GM21786 (cell line): ENCODE results near the gene CBX2.
"Not testable (repeated sequence)": the region's sequence is repeated elsewhere in the genome, so short reads cannot be mapped to it uniquely, and the experiment has no call there.

Experiments
- ATAC-seq: cut with Tn5 transposase; IDR thresholded peaks from one replicate; pipeline ENCODE4 v1.9.1; 2021; ENCODE audit not compliant: unreplicated experiment

Gene CBX2

GRCh38 chr17:79742951-79743476 is 34.9 kb upstream of the CBX2 start:
- ATAC-seq: no peak

DNA sequence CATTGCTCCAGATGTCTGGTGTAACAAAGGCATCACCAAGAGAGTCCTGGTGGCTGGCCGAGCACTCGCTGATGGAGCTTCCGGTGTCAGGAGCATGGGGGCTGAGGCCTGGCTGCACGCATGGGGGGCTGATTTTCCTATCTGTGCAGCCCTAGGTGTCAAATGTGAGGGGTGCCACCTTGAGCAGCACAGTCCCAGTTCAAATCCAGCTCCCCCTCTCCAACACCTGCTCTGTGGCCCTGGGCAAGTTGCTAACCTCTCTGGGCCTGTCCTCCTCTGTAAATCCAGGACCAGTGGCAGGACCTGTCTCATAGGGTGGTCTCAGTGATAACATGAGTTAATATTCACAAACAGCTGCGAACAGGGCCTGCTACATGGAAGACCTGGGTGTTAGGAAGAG is 34.3 kb upstream of the CBX2 start:
- no peak for ATAC-seq

DNA sequence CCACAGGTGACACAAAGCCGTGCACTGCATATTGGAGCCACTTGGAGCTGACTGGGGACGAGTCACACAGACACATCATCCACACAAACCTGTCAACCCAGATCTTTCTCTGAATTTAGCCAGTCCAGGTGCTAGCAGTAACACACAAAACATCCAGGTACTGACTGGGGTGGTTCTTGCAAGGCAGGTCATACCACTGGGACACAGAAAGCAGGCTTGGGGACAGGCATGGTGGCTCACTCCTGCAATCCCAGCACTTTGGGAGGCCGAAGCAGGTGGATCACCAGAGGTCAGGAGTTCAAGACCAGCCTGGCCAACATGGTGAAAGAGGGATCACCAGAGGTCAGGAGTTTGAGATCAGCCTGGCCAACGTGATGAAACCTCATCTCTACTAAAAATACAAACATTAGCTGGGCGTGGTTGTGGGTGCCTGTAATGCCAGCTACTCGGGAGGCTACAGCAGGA is 32.3 kb upstream of the CBX2 start:
- no peak for ATAC-seq

DNA sequence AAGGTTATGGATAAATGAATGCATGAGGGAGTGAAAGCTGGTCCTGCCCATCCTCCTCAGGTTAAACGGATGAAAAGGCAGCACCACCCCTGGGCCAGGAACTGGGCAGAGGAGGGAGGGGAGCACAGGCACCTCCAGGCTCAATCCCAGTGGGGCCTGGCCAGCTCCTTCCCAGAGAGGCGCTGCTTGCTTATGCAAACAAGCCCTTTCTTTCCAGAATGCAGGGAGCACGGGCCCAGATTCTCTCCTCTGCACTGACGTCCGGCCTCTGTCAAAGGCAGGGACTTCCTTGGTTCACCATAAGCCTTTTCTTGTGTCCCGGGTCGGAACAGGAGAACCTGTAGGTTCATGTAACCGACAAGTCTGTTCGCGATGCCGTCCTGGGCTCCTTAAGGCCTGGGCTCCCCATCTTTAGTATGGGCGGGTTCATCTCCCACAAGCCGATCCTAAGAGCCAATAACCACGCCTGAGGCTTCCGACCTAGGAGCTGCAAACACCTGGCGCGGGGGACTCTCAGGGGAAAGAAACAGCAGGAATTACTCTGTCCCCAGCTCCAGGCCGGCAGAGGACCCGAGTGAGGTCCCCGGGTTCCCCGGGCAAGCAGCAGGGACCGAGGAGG is 30.9 kb upstream of the CBX2 start:
- no peak for ATAC-seq

DNA sequence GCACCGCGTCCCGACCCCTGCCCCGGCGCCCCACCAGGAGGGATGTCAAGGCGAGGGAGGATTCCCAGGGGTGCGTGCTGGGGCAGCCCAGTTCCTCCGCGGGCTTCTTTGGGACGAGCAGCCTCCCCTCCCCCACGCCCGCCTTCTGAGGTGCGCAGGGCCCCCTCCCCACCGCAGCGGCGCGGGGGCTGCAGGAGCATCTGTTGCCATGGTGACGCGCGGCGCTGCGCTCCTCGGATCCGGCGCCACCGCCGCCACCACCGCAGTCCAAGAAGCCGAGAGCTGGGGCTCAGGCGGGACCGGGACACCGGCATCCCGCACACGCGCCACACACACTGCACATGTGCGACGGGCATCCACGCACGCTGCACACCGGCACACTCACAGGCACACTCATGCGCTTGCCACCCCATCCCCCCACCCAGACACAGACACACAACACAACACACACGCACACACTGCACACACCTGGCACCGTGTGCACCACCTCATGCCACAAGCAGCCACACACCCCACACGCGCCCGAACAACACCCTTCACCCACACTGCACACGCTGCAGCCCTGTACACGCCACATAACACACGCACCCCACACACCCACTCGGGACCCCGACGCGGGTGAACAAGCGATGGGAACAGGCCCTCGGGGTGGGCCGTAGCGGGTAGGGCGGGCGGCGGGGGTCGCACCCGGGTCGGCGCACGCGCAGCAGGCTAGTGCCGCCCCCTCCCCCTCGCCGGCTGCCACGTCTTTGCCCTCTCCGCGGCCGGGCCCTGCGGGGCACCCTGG is 30.2 kb upstream of the CBX2 start:
- ATAC-seq: no peak

GRCh38 chr17:79748295-79749099 is 29.5 kb upstream of the CBX2 start:
- no peak for ATAC-seq

GRCh38 chr17:79749156-79749815 is 28.7 kb upstream of the CBX2 start:
- no peak for ATAC-seq

DNA sequence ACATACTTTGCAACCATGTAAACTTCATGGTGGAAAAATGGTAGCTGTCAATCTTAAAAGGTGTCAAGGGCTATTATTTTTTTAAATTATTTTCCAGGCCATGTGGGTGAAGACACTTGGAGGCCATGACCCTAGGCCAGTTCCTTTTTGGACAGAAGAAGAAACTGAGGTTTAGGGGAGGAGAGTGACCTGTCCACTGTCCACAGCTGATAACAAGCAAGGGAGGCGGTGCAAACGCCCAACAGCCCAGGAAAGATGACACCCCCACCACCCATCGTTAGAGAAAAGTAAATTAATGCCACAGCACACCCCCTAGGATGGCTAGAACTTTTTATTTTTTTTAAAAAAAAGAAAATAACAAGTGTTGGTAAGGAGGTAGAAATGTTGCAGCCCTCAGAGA is 28.0 kb upstream of the CBX2 start:
- no peak for ATAC-seq

DNA sequence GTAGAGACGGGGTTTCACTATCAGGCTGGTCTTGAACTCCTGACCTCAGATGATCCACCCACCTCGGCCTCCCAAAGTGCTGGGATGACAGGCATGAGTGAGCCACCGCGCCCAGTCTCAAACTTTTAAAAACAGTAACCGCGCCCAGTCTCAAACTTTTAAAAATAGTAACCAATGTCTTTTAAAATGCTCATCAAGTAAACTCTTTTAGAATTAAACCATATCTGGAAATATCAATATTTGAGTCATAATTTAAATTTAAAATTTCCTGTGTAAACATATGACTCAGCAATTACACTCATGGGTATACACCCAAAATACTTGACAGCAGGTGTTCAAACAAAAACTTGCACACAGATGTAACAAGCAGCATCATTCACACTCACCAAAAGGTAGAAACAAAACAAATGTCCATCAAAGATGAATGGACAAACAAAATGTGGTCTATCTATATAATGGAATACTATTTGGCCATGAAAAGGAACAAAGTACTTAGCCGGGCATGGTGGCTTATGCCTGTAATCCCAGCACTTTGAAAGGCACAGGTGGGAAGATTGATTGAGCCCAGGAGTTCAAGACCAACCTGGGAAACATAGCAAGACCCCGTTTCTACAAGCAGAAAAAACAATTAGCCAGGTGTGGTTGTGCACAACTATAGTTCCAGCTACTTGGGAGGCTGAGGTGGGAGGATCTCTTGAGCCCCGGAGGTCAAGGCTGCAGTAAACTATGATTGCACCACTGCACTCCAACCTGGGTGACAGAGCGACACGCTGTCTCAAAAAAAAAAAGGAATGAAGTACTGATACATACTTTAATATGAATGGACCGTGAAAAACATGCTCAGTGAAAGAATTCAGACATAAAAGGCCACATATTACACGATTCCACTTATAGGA is 27.1 kb upstream of the CBX2 start:
- ATAC-seq: no peak

- ATAC-seq: no peak
These were observed 25.8 kb upstream of the CBX2 start for GRCh38 chr17:79752175-79752574.

DNA sequence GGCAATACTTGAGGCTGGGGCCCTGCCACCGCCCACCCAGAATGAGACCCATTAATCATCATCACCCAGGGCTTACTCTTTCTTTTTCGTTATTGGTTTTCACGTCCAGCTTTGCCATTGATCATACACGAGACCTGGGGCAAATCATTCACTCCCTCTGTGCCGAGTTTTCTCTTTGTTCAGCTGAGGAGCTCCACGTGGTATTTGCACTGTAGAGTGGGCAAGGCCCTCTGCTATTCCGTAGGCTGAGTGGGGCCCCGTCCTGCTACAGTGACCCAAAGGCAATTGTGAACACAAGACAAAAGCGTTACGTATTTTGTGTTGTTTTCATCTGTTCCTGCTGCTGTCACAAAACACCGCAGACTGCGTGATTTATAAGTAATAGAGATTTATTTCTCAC is 23.6 kb upstream of the CBX2 start:
- no peak for ATAC-seq

DNA sequence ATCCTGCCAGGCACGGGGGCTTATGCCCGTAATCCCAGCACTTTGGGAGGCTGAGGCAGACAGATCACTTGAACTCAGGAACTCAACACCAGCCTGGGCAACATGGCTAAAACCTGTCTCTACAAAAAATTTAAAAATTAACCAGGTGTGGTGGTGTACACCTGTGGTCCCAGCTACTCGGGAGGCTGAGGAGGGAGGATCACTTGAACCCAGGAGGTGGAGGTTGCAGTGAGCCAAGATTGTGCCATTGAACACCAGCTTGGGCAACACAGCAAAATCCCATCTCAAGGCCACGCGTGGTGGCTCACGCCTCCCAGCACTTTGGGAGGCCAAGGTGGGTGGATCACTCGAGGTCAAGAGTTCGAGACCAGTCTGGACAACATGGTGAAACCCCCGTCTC is 23.0 kb upstream of the CBX2 start:
- ATAC-seq: not testable (repeated sequence)

DNA sequence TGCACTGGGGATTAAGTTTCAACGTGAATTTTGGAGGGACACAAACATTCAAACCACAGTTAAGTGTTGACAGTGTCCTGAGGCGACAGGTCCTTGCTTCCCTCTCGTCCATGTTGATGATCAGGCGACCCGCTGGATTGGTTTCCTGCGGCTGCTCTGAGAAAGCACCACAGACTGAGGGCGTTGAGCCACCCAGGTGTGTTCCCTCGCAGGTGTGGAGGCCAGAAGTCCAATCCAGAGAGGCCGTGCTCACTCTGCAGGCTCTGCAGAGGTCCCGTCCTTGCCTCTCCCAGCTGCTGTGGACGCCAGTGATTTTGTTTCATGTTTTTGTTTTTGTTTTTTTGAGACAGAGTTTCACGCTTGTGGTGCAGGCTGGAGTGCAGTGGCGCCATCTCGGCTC is 22.4 kb upstream of the CBX2 start:
- ATAC-seq: no peak

DNA sequence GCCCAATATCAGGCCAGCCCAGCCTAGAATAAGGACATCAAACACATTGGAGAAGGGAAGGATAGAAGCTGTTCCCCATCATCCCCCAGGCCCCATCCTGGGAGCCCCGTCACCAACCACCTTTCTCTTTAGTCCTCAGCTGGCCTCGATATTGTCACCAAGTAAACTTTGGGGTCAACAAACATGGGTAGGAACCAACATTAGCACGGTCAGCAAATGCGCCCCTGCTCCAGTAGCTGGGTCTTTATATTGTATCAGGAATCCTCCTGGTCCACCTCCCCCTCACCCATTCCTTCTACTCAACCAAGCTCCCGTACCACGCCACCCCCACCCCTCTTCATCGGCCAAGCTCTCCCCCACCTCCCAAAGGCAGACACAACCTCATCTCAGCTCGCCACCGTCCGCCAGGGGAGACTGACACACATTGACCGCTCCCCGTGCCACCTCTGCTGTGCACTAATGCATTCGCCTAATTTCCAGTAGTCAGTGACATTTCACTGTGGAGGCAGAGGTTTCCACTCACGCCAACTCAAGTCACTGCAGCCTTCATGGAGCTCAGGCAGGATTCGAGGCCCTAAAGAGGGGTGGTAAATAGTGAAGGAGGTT is 20.7 kb upstream of the CBX2 start:
- no peak for ATAC-seq

DNA sequence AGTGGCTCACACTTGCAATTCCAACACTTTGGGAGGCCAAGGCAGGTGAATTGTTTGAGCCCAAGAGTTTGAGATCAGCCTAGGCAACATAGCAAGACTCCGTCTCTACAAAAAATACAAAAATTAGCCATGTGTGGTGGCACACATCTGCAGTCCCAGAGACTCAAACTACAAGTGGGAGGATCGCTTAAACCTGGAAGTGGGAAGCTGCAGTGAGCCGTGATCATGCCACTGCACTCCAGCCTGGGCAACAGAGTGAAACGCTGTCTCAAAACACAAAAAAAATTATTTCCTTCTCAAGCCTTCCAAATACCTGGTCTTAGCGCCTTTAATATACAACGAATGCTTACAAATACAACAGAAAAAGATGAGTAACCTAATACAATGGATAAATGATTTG is 19.7 kb upstream of the CBX2 start:
- ATAC-seq: no peak

GRCh38 chr17:79760197-79760906 is 17.6 kb upstream of the CBX2 start:
- ATAC-seq: no peak

- no peak for ATAC-seq
These were observed 15.9 kb upstream of the CBX2 start for GRCh38 chr17:79761894-79762589.

GRCh38 chr17:79765708-79766107 is 12.2 kb upstream of the CBX2 start:
- ATAC-seq: no peak
